ENCODE measurements around the gene EAF2. TPM values are rescaled to one million over a fixed set of nuclear protein-coding genes. Genes with fewer than 3 reads are reported as not detected.

EAF2 gene
- total RNA-seq: 2.4 to 3.7 TPM (median 2.7 TPM) in 3 replicates
- long read RNA-seq, partial matches to known transcripts: 0 of 4 reads
- long read RNA-seq, other reads (novel, unspliced or antisense): 0 of 4 reads

DNA sequence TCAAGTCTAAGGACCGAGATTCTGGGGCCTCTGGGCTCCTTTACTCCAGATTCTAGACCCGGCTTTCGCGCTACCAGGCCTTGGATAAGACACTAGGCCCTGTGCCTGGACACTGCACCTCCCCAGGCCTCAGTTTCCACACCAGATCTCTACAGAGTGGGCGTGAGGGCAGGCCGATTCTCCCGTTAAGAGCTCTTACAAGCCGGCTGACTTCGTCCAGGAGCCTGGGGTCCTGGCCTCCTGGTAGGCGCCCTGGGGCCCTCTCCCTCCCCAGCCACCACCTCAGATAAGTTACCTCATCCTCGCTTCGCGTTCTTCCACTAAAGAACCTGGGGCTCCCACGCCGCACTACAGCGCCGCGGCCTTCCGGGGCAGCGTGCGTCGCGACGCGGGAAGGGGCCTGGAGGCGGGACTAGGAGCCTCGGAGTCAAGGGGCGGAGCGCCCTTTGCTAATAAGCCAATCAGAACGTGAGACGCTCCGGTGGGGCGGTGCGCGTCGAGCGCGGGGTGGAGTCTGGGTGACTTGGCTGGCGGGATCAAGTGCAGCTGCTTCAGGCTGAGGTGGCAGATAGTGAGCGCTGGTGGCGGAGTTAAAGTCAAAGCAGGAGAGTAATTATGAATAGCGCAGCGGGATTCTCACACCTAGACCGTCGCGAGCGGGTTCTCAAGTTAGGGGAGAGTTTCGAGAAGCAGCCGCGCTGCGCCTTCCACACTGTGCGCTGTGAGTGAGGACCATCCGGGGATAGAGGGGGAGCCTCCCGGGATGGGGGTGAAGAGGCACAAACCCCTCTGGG, at the start of gene EAF2, which contains the start of gene IQCB1:
EAF2 (plus strand) TSS at position 539 of the 794 bp plus-strand sequence; CDS start at position 616, 77 bp downstream.
IQCB1 (minus strand) TSS at position 390 of the 794 bp plus-strand sequence. CDS start 6,100 bp downstream, outside the sequence.
- Mint-ChIP-seq H3K27me3 (ENCODE audit: low read depth) (no peaks in the 10 kb centered on the region), H3K4me3 (ENCODE audit: unreplicated experiment) (peak within 1 kb of the TSS; percentile 99), H3K36me3 (ENCODE audit: low read depth) (peaks cover 4% of the 10 kb centered on the region), H3K27ac (ENCODE audit: unreplicated experiment) (peak within 1 kb of the TSS; percentile 92), H3K4me1 (ENCODE audit: low read depth) (peaks cover 26% of the 10 kb centered on the region), H3K9me3 (ENCODE audit: low read depth) (no peaks in the 10 kb centered on the region)
- TF ChIP-seq, protein P1, sequence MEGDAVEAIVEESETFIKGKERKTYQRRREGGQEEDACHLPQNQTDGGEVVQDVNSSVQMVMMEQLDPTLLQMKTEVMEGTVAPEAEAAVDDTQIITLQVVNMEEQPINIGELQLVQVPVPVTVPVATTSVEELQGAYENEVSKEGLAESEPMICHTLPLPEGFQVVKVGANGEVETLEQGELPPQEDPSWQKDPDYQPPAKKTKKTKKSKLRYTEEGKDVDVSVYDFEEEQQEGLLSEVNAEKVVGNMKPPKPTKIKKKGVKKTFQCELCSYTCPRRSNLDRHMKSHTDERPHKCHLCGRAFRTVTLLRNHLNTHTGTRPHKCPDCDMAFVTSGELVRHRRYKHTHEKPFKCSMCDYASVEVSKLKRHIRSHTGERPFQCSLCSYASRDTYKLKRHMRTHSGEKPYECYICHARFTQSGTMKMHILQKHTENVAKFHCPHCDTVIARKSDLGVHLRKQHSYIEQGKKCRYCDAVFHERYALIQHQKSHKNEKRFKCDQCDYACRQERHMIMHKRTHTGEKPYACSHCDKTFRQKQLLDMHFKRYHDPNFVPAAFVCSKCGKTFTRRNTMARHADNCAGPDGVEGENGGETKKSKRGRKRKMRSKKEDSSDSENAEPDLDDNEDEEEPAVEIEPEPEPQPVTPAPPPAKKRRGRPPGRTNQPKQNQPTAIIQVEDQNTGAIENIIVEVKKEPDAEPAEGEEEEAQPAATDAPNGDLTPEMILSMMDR (IDR thresholded peaks at IDR 0.05): peak; percentile 14
- peak; percentile 97 for DNase-seq (ENCODE audit: low spot score)

DNA sequence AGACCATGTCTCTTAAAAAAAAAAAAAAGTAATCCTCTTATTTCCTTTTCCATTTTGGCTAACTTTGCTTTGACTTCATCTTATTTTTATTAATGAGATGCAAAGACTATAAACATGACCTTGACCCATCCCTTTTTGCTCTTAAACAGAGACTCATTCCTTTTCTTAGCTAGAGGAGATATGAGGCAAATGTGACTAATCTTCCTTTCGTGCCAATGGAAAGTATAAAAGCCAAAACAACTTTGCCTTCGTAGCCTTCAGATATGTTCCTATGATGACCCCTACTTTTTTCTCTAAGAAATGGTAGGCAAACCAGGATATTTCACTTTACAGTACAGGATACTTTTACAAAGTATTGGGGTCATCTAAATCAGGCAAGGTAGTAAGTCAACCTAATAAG, 48.5 kb upstream of the EAF2 start:
- Mint-ChIP-seq H3K27ac (ENCODE audit: unreplicated experiment) (no peak overlapping the region), H3K4me1 (ENCODE audit: low read depth) (no peaks in the 10 kb centered on the region), H3K9me3 (ENCODE audit: low read depth) (no peaks in the 10 kb centered on the region), H3K4me3 (ENCODE audit: unreplicated experiment) (no peak overlapping the region), H3K27me3 (ENCODE audit: low read depth) (no peaks in the 10 kb centered on the region), H3K36me3 (ENCODE audit: low read depth) (peaks cover 34% of the 10 kb centered on the region)
- TF ChIP-seq, protein P1 (IDR thresholded peaks at IDR 0.05): no peak
- DNase-seq (ENCODE audit: low spot score): no peak

DNA sequence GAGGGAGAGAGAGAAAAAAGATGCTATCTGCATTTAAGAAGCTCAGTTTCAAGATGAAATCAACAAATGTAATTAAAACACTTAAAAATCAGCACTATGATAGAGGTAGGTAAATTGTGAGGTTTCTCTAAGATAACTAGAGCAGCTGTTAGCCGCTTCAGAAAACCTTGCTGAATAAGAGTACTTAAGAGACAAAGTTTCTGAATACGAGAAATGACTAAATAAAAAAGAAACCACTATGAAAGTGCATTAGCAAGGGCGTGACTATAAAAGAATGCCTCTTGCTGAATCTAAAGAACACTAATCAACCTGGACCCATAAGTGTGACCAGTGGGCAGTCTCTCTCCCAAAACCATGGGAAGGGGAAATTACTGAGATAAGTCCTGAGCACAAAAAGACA, 41.9 kb upstream of the EAF2 start:
- TF ChIP-seq, protein P1 (IDR thresholded peaks at IDR 0.05): no peak
- Mint-ChIP-seq H3K36me3 (ENCODE audit: low read depth) (peaks cover 20% of the 10 kb centered on the region), H3K27me3 (ENCODE audit: low read depth) (no peaks in the 10 kb centered on the region), H3K27ac (ENCODE audit: unreplicated experiment) (no peak overlapping the region), H3K4me3 (ENCODE audit: unreplicated experiment) (no peak overlapping the region), H3K9me3 (ENCODE audit: low read depth) (no peaks in the 10 kb centered on the region), H3K4me1 (ENCODE audit: low read depth) (peaks cover 9% of the 10 kb centered on the region)
- DNase-seq (ENCODE audit: low spot score): no peak

DNA sequence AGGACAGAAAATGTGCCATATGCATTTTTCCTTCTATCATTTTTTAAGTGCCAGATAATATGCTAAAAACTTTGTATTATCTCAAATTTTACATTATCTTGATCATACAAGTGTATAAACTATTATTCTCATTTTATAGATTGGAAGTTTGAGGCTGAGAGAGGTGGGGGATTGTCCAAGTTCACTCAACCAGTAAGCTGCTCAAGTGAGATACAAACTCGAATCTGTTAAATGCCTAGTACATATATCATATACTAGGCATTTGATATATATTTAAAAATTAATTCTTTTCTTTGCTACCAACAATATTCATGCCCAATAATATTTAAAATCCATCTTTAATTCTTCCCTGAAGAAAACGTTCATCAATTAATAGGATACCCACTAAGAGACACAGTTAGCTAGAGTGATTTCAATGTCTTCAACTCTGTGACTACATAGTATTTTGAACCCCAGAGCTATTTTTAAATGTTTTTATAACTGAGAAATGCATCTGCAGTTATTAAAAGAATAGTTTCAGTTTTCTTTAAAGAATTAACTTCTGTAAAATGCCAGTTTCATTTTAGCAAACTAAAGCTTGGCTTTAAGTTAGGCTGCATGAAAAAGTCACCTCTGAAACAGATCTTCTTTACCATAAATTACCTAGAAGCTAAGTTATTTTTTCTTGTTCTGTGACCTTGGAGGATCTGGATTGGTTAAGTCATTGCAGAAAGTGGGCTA, 40.6 kb upstream of the EAF2 start:
- Mint-ChIP-seq H3K27me3 (ENCODE audit: low read depth) (no peaks in the 10 kb centered on the region), H3K36me3 (ENCODE audit: low read depth) (peaks cover 9% of the 10 kb centered on the region), H3K4me1 (ENCODE audit: low read depth) (peaks cover 9% of the 10 kb centered on the region), H3K4me3 (ENCODE audit: unreplicated experiment) (no peak overlapping the region), H3K27ac (ENCODE audit: unreplicated experiment) (no peak overlapping the region), H3K9me3 (ENCODE audit: low read depth) (no peaks in the 10 kb centered on the region)
- TF ChIP-seq, protein P1 (IDR thresholded peaks at IDR 0.05): no peak
- DNase-seq (ENCODE audit: low spot score): no peak

DNA sequence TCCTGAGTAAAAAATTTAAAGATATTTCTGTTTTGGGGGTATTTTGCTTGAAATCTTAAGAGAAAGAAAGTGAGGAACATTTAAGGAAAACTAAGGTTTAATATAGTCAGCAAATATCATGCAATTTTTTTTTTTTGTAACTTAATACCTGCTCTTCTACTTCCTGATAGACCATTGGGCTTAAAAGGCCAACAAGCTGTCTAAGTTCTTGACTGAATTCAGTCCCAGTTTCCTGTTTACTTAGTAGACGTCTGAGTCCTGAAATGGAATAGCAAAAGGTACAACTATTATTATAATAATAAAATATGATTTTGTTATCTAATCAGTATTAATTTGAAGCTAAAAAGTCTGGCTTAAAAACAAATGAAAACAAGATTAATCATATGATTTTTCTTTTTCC, 38.0 kb upstream of the EAF2 start:
- TF ChIP-seq, protein P1 (IDR thresholded peaks at IDR 0.05): no peak
- Mint-ChIP-seq H3K4me3 (ENCODE audit: unreplicated experiment) (no peak overlapping the region), H3K4me1 (ENCODE audit: low read depth) (peaks cover 9% of the 10 kb centered on the region), H3K9me3 (ENCODE audit: low read depth) (no peaks in the 10 kb centered on the region), H3K27ac (ENCODE audit: unreplicated experiment) (no peak overlapping the region), H3K36me3 (ENCODE audit: low read depth) (peaks cover 7% of the 10 kb centered on the region), H3K27me3 (ENCODE audit: low read depth) (no peaks in the 10 kb centered on the region)
- no peak for DNase-seq (ENCODE audit: low spot score)

Measured in chondrocyte (in vitro differentiated cells).